GM18870 (cell line): Measurements from ENCODE around the gene AHNAK2.
"Not testable (repeated sequence)": the region's sequence is repeated elsewhere in the genome, so short reads cannot be mapped to it uniquely, and the experiment has no call there.

ENCODE experiments used
- ATAC-seq: cut with Tn5 transposase; IDR thresholded peaks from one replicate; pipeline ENCODE4 v1.9.1; 2021; ENCODE audit warnings: moderate library complexity; ENCODE audit not compliant: unreplicated experiment

The AHNAK2 gene

DNA sequence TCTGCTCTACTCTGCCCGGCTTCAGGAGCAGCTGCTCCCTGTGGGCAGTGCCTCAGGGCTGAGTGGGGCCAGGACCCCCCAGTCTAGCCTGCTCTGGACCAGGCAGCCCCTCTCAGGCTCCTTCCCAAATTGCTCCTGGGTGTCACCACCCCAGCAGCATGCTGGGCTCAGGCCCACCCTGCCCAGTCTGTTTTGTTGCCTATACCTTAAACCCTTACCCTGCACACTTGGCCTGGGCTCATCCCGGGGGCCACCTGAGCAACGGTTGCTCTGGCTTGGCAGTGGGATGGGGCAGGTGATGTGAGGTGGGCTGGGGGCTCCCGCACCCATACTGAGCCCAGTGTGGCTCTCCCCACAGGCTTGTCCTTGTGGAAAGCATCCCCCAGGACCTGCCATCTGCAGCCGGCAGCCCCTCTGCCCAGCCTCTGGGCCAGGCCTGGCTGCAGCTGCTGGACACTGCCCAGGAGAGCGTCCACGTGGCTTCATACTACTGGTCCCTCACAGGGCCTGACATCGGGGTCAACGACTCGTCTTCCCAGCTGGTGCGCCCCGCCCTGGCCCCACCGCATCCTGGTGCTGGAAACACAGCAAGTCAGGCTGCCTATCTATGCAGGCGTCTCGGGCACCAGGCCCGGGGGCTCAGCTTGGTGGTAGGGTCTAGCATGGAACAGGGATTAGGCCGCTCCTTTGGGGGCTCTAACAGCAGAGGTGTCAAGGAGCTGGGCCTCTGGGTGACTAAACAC is 49.6 kb downstream of the AHNAK2 start:
- no peak for ATAC-seq

GRCh38 chr14:104927901-104928300 is 50.3 kb downstream of the AHNAK2 start:
- no peak for ATAC-seq

- ATAC-seq, result no peak
Observed at GRCh38 chr14:104927432-104927816, 50.8 kb downstream of the AHNAK2 start.

GRCh38 chr14:104926619-104927431 is 51.3 kb downstream of the AHNAK2 start:
- peak; percentile 89 for ATAC-seq

GRCh38 chr14:104925855-104926609 is 52.1 kb downstream of the AHNAK2 start:
- ATAC-seq, result no peak

- no peak for ATAC-seq
Observed at GRCh38 chr14:104925214-104925854, 52.8 kb downstream of the AHNAK2 start.

- ATAC-seq, result no peak
Observed at GRCh38 chr14:104924421-104925213, 53.6 kb downstream of the AHNAK2 start, which contains the start of gene PLD4. Gene PLD4, plus strand, starts transcription at chr14:104924879. Its CDS starts 2,262 bp downstream, at chr14:104927141.

DNA sequence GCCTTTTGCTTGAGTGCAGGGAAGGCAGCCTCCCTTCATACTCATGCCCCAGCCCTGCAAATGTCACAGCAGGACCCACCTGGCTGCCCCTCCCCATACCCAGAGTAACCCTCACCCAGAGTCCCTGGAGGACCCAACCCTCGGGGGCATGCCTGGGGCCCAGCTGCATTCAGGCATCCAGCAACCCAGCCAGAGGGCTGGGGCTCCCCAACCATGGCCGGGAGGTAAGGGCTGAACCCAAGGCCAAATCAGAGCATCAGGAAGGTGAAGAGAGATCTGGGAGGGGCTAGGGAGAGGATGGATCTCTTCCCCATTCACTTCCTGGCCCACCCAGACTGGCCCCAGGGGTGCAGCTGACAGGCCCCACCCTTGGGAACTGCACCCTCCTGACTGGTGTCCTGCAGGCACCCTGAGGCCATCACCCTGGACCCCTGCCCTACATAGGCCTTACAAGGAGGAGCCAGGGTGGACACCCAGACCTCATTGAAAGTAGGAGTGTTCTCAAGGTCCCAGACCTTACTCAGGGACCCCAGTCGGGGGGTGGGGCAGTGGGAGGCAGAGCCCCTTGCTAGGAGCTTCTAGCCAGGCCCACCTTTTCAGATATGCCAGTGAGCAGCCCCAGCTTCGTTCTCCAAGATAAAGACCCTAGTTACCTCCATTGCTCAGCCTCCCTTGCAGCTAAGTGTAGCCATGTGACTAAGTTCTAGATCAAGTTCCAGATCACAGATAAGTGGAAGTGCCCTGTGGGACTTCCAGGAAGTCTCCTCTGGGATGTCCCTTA is 54.3 kb downstream of the AHNAK2 start:
- no peak for ATAC-seq

- ATAC-seq, result no peak
Observed at GRCh38 chr14:104919993-104920315, 58.2 kb downstream of the AHNAK2 start.

GRCh38 chr14:104919152-104919992 is 58.8 kb downstream of the AHNAK2 start:
- ATAC-seq, result not testable (repeated sequence)

DNA sequence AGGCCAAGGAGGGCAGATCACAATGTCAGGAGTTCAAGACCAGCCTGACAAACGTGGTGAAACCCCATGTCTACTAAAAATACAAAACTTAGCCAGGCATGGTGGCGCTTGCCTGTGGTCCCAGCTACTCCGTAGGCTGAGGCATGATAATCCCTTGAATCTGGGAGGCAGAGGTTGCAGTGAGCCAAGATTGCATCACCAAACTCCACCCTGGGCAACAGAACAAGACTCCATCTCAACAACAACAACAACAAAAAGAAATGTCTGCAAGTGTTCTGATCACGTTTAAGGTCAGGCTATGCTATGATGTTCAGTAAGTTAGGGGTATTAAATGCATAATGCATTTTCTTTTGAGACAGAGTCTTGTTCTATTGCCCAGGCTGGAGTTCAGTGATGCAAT is 60.2 kb downstream of the AHNAK2 start:
- no peak for ATAC-seq

- no peak for ATAC-seq
Observed at GRCh38 chr14:104917116-104917515, 61.1 kb downstream of the AHNAK2 start.

DNA sequence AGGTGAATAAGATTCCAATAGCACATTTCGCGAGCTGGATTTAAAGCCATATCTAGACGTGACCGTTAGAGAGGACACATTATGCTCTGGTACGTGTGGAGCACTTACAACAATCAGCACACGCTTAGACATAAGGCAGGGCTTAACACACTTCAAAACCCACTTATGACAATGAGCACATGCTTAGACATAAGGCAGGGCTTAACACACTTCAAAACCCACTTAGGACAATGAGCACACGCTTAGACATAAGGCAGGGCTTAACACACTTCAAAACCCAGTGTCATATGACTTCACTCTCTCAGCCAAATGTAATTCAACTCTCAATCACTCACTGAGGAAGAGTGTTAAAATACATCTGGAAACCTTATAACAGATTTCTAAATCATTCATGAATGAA is 64.7 kb downstream of the AHNAK2 start:
- ATAC-seq, result no peak

GRCh38 chr14:104912053-104912452 is 66.1 kb downstream of the AHNAK2 start:
- no peak for ATAC-seq

- no peak for ATAC-seq
Observed at GRCh38 chr14:104908303-104908702, 69.9 kb downstream of the AHNAK2 start.

DNA sequence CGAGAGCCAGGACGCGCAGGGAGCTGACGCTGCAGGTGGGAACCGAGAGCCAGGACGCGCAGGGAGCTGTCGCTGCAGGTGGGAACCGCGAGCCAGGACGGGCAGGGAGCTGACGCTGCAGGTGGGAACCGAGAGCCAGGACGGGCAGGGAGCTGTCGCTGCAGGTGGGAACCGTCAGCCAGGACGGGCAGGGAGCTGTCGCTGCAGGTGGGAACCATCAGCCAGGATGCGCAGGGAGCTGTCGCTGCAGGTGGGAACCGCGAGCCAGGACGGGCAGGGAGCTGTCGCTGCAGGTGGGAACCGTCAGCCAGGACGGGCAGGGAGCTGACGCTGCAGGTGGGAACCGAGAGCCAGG is 72.6 kb downstream of the AHNAK2 start:
- ATAC-seq, result not testable (repeated sequence)

DNA sequence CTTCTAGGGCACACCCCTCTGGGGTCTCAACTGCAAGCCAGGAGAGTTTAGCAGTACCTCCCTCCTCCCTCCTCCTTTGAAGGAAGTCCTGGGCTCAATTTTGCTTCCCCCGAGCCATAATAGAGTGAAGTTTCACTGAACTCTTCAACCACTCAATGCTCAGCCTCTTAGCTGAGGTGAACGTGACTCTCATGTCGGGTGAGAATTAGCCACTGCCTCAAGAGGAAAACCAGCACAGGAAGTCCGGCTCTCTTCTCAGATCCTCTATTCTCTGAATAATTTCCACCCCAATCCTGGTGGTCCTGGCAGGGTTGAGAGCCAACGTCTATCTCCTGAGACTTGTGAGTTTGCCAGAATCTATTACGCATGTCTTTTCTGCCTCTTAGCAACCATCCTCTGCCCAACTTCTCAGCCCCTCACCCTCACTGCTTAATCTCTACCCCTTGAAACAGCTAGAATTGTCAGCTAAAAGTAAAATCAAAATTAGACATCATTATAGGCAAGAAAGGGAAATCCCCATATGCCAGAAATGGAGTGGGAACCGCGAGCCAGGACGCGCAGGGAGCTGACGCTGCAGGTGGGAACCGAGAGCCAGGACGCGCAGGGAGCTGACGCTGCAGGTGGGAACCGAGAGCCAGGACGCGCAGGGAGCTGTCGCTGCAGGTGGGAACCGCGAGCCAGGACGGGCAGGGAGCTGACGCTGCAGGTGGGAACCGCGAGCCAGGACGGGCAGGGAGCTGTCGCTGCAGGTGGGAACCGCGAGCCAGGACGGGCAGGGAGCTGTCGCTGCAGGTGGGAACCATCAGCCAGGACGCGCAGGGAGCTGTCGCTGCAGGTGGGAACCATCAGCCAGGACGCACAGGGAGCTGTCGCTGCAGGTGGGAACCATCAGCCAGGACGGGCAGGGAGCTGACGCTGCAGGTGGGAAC is 73.3 kb downstream of the AHNAK2 start:
- not testable (repeated sequence) for ATAC-seq

DNA sequence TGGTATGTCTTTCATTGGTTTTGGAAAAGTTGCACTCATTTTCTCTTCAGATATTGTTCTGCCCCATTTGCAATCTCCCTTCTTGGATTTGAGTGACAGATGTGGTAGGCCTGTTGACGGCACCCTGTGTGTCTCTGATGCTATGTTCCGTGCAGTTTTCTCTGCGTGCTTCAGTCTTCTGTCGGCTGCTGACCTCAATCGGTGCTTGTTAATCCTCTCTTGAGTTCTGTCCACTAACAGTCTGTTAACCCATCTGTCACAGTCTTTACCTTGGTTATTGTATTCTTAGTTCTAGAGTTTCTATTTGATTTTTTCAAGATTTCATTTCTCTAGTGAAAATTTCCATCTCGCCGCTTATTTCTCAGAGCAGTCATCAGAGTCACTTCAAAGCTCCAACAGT is 74.2 kb downstream of the AHNAK2 start:
- ATAC-seq, result no peak
